Astrocyte (in vitro differentiated cells and primary cell): ENCODE measurements around the gene C1R. TPM values are rescaled to one million over a fixed set of nuclear protein-coding genes. Genes with fewer than 3 reads are reported as not detected.

Experiments
- DNase-seq: peaks from one replicate; pipeline ENCODE4 v3.0.0-alpha.2; 2010; ENCODE audit warnings: low read depth
- FAIRE-seq: peaks from 2 replicates; lab custom pipeline; 2011; peaks lifted over from hg19 to GRCh38; lab: Jason Lieb, UNC
- H2AFZ ChIP-seq: 2 replicates; pipeline ENCODE4 v1.6.0; 2012; ENCODE audit warnings: low read depth, low read length, inconsistent platforms
- H3K27ac ChIP-seq: 2 replicates; pipeline ENCODE4 v1.5.1; 2011; ENCODE audit warnings: low read depth, low read length, inconsistent platforms
- H3K27me3 ChIP-seq: 2 replicates; pipeline ENCODE4 v1.6.0; 2011; ENCODE audit warnings: low read length, inconsistent platforms; ENCODE audit not compliant: insufficient read depth
- H3K36me3 ChIP-seq: 2 replicates; pipeline ENCODE4 v1.5.1; 2011; ENCODE audit warnings: low read length, inconsistent platforms; ENCODE audit not compliant: insufficient read depth
- H3K4me1 ChIP-seq: 2 replicates; pipeline ENCODE4 v1.5.1; 2011; ENCODE audit warnings: low read length, inconsistent platforms; ENCODE audit not compliant: insufficient read depth
- H3K4me2 ChIP-seq: 2 replicates; pipeline ENCODE4 v1.6.0; 2012; ENCODE audit warnings: low read length, inconsistent platforms
- H3K4me3 ChIP-seq: 2 replicates; pipeline ENCODE4 v1.5.1; 2011; ENCODE audit warnings: low read depth, mild to moderate bottlenecking, low read length, inconsistent platforms; ENCODE audit not compliant: insufficient read depth
- H3K79me2 ChIP-seq: 2 replicates; pipeline ENCODE4 v1.6.0; 2012; ENCODE audit warnings: mild to moderate bottlenecking, low read length, inconsistent platforms; ENCODE audit not compliant: insufficient read depth
- H3K9ac ChIP-seq: 2 replicates; pipeline ENCODE4 v1.6.0; 2012; ENCODE audit warnings: mild to moderate bottlenecking, low read length, inconsistent platforms
- H3K9me3 ChIP-seq: 2 replicates; pipeline ENCODE4 v1.5.1; 2012; ENCODE audit warnings: low read depth, mild to moderate bottlenecking, low read length, inconsistent platforms; ENCODE audit not compliant: insufficient read depth
- H4K20me1 ChIP-seq: 2 replicates; pipeline ENCODE4 v1.6.0; 2012; ENCODE audit warnings: low read length, inconsistent platforms; ENCODE audit not compliant: insufficient read depth
- H3K27ac Mint-ChIP-seq: one replicate; pipeline ENCODE4 v1.8.0; 2021; ENCODE audit warnings: mild to moderate bottlenecking, mixed read lengths; ENCODE audit not compliant: unreplicated experiment
- H3K27me3 Mint-ChIP-seq: one replicate; pipeline ENCODE4 v1.8.0; 2021; ENCODE audit warnings: low read depth, mixed read lengths; ENCODE audit not compliant: unreplicated experiment
- H3K36me3 Mint-ChIP-seq: one replicate; pipeline ENCODE4 v1.8.0; 2021; ENCODE audit warnings: low read depth, mixed read lengths; ENCODE audit not compliant: unreplicated experiment
- H3K4me1 Mint-ChIP-seq: one replicate; pipeline ENCODE4 v1.8.0; 2021; ENCODE audit warnings: low read depth, mixed read lengths; ENCODE audit not compliant: unreplicated experiment
- H3K4me3 Mint-ChIP-seq: one replicate; pipeline ENCODE4 v1.8.0; 2021; ENCODE audit warnings: mild to moderate bottlenecking, moderate library complexity, mixed read lengths; ENCODE audit not compliant: unreplicated experiment
- H3K9me3 Mint-ChIP-seq: one replicate; pipeline ENCODE4 v1.8.0; 2021; ENCODE audit warnings: mild to moderate bottlenecking, mixed read lengths; ENCODE audit not compliant: unreplicated experiment
- EZH2 ChIP-seq: IDR thresholded peaks from 2 replicates; pipeline ENCODE4 v1.6.1; 2012; ENCODE audit warnings: mild to moderate bottlenecking, low read length, inconsistent platforms; ENCODE audit not compliant: insufficient read depth
- total RNA-seq: library from RNA; stranded (reverse); gene quantifications from 2 replicates; pipeline ENCODE4 v1.2.1, GENCODE V29; 2021
- TF ChIP-seq, protein P1 (sequence below): IDR thresholded peaks from 2 replicates; pipeline ENCODE4 v1.5.1; 2011; ENCODE audit warnings: low read depth, mild to moderate bottlenecking, inconsistent platforms, low read length, moderate library complexity; ENCODE audit not compliant: insufficient read depth

C1R gene
- total RNA-seq, 1 donor from 2014 or later: 0.86 TPM

DNA sequence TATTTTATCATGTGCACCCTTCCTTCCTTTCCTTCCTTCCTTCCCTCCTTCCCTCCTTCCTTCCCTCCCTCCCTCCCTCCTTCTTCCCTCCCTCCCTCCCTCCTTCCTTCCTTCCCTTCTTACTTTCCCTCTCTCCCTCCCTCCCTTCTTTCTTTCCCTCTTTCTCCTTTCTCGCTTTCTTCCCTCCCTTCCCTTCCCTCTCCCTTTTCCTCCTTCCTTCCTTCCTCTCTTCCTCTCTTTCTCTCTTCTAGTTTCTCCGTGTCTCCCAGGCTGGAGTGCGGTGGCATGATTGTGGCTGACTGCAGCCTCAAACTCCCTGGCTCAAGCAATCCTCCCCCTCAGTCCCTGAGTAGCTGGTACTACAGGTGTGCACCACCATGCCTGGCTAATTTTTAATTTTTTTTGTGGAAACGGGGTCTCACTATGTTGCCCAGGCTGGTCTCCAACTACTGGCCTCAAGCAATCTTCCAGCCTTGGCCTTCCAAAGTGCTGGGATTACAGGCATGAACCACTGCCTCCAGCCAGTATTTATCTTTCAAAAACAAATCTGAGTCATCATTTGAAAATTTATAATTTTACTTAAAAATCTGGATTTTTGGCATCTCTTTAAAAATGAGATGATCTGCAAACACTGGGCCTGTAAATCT, 8.9 kb upstream of the C1R start:
- Histone ChIP-seq H4K20me1 (peaks cover 5% of the 10 kb centered on the region), H3K9ac (no peak overlapping the region), H3K79me2 (peaks cover under 1% of the 10 kb centered on the region), H3K27ac (no peak overlapping the region), H3K36me3 (no peaks in the 10 kb centered on the region), H3K4me2 (no peak overlapping the region), H3K4me3 (no peak overlapping the region), H3K4me1 (no peaks in the 10 kb centered on the region), H3K9me3 (no peaks in the 10 kb centered on the region), H2AFZ (no peak overlapping the region), H3K27me3 (no peaks in the 10 kb centered on the region)
- Mint-ChIP-seq H3K4me3 (no peak overlapping the region), H3K9me3 (peaks cover 3% of the 10 kb centered on the region), H3K36me3 (peaks cover 20% of the 10 kb centered on the region), H3K4me1 (no peaks in the 10 kb centered on the region), H3K27me3 (peaks cover 4% of the 10 kb centered on the region), H3K27ac (no peak overlapping the region)
- DNase-seq (no peak), FAIRE-seq (no peak)
- TF ChIP-seq, protein P1, sequence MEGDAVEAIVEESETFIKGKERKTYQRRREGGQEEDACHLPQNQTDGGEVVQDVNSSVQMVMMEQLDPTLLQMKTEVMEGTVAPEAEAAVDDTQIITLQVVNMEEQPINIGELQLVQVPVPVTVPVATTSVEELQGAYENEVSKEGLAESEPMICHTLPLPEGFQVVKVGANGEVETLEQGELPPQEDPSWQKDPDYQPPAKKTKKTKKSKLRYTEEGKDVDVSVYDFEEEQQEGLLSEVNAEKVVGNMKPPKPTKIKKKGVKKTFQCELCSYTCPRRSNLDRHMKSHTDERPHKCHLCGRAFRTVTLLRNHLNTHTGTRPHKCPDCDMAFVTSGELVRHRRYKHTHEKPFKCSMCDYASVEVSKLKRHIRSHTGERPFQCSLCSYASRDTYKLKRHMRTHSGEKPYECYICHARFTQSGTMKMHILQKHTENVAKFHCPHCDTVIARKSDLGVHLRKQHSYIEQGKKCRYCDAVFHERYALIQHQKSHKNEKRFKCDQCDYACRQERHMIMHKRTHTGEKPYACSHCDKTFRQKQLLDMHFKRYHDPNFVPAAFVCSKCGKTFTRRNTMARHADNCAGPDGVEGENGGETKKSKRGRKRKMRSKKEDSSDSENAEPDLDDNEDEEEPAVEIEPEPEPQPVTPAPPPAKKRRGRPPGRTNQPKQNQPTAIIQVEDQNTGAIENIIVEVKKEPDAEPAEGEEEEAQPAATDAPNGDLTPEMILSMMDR: no peak
- TF ChIP-seq EZH2: no peak

- H3K4me1 Mint-ChIP-seq: no peaks in the 10 kb centered on the region
- no peaks in the 10 kb centered on the region for H3K9me3 ChIP-seq
- H3K9me3 Mint-ChIP-seq: peaks cover 3% of the 10 kb centered on the region
- no peak for TF ChIP-seq EZH2
- TF ChIP-seq, protein P1: no peak
- no peak overlapping the region for H3K27ac Mint-ChIP-seq
- H3K9ac ChIP-seq: no peak overlapping the region
- H3K79me2 ChIP-seq: no peaks in the 10 kb centered on the region
- no peak for DNase-seq
- H3K36me3 Mint-ChIP-seq: peaks cover 20% of the 10 kb centered on the region
- no peak for FAIRE-seq
- no peaks in the 10 kb centered on the region for H3K27me3 ChIP-seq
- no peak overlapping the region for H3K27ac ChIP-seq
- H3K4me2 ChIP-seq: no peak overlapping the region
- H2AFZ ChIP-seq: no peak overlapping the region
- H4K20me1 ChIP-seq: peaks cover 5% of the 10 kb centered on the region
- H3K36me3 ChIP-seq: no peaks in the 10 kb centered on the region
- peaks cover 4% of the 10 kb centered on the region for H3K27me3 Mint-ChIP-seq
- H3K4me3 ChIP-seq: no peak overlapping the region
- H3K4me3 Mint-ChIP-seq: no peak overlapping the region
- no peaks in the 10 kb centered on the region for H3K4me1 ChIP-seq
Measured at GRCh38 chr12:7100239-7100638, 8.0 kb upstream of the C1R start.

DNA sequence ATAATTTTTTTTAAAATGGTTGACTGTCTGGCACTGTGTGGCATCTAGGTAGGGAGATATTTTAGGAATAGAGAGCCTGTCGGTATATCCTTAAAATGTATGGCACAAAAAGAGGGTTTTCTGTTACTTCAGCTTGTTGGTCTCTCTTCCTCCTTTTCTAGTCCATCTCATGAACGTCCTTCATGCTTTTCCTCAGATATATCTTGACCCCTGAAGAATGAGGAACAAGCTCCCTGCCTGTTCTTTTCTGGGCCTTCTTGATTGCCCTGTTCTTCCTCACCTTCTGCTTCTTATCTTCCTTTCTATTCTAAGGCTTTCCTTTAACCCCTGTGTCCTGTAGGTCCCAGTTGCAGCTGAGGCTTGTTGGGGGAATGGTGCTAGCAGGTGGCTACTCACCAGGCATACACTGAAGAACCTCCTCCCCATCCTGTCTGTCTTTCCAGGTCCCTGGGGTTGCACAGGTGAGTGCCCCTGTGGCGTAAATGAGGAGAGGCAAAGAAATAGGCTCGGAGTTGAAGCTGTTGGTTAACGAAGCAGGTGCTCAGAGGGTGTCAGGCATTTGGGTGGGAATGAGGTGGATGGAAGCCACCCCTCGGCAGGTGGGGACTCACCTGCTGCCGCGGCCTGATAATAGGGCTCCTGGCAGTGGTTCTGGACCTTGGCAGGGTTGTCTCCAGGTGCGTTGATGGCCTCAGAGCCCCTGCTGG, 7.2 kb upstream of the C1R start:
- Mint-ChIP-seq H3K9me3 (peaks cover 3% of the 10 kb centered on the region), H3K4me3 (no peak overlapping the region), H3K27ac (no peak overlapping the region), H3K27me3 (peaks cover 4% of the 10 kb centered on the region), H3K4me1 (no peaks in the 10 kb centered on the region), H3K36me3 (peaks cover 20% of the 10 kb centered on the region)
- no peak overlapping the region for H3K9ac ChIP-seq
- H3K4me1 ChIP-seq: no peaks in the 10 kb centered on the region
- no peak overlapping the region for H3K27ac ChIP-seq
- DNase-seq (no peak), FAIRE-seq (no peak)
- no peaks in the 10 kb centered on the region for H3K27me3 ChIP-seq
- H2AFZ ChIP-seq: no peak overlapping the region
- no peaks in the 10 kb centered on the region for H3K36me3 ChIP-seq
- H4K20me1 ChIP-seq: peaks cover 5% of the 10 kb centered on the region
- no peak overlapping the region for H3K4me3 ChIP-seq
- H3K79me2 ChIP-seq: no peaks in the 10 kb centered on the region
- TF ChIP-seq, protein P1: no peak
- TF ChIP-seq EZH2: no peak
- no peak overlapping the region for H3K4me2 ChIP-seq
- H3K9me3 ChIP-seq: no peaks in the 10 kb centered on the region
